HT-29 (cell line): ENCODE measurements around the gene OR2W3. TPM values are rescaled to one million over a fixed set of nuclear protein-coding genes. Genes with fewer than 3 reads are reported as not detected.

Experiments used
- DNase-seq: peaks from one replicate; pipeline ENCODE4 v3.0.0-alpha.2; 2015; ENCODE audit warnings: low spot score
- total RNA-seq: library from RNA; depleted of rRNA; stranded (reverse); fragments of >200 nt; shearing (Covaris generic); gene quantifications from 2 replicates; pipeline ENCODE4 v1.2.3, GENCODE V29; 2014; rRNA removed

OR2W3 gene
- total RNA-seq, result not detected in 2 replicates

DNA sequence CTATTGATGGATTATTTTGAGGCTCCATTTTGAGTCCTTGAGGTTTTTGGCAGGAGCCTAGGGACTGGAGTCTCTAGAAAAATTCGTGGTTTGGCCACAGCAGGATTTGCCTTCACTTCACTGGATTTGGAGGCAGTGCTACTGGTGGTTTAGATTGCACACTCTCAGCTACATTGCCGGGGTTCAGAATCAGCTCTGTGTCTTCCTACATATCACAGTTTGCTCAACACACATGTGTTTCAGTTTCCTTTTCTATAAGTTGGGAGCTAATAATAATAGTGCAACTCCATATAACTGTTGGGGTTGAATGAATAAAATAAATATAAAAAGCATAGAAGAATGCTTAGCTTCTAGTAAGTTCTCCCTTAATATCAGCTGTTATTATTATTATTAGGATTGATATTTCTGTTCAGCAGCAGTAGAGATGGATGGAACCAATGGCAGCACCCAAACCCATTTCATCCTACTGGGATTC lies at the start of gene OR2W3:
Gene OR2W3, plus strand, starts transcription at position 425 of the 475 bp plus-strand sequence. Its CDS starts 0 bp downstream, at position 425.
- no peak for DNase-seq

DNA sequence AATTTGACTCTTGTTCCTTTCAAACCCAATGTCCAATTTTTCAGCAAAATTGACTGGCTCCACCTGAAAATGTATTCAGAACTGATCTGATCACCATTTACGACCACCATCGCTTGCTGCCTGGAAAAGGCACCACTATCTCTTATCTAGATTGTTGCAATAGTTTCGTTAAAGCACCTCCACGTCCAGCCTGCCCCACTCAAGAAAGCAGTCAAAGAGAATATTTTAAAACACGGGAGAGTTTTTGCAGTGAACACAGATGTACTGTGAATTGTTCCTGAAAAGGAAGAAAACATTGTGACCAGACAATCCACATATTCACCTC lies 49.7 kb upstream of the OR2W3 start:
- DNase-seq, result no peak

GRCh38 chr1:247848346-247848745 lies 47.0 kb upstream of the OR2W3 start:
- DNase-seq, result no peak

DNA sequence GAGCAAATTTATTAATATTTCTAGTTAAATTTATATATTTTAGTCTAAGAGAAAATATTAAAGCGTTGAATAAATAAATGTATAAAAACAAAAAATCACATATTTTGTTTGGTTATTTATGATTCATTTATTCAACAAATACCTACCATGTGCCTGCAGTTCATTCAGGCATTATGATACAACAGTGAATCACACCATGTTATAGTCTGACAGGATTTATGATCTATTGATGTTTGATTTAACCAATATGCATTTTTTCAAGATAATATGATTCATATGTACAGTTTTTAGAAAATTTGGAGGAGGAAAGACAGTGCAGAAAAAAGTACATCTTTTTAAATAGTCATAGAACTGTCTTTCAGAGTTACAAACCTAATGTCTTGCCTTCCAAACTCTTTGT lies 45.8 kb upstream of the OR2W3 start:
- DNase-seq, result no peak

- no peak for DNase-seq
These were observed 40.4 kb upstream of the OR2W3 start for GRCh38 chr1:247854899-247855545.

DNA sequence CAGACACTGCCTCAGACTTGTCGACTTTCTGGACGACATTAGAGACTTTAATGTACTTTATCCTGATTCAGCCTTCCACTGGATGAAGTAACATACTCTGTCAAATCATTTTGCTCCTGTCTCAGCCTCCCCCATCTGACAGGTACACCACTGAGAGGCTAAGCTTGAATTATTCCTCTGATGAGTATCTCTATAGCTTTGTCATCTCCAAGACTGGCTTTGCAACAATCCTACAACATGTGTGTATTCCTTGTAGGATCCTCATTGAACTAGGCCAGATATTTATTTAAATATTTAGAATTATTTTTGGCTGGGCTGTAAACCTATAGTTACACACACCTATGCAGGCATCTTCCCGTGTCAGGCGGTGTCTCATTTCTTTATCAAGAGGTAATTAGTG lies 39.5 kb upstream of the OR2W3 start:
- no peak for DNase-seq

DNA sequence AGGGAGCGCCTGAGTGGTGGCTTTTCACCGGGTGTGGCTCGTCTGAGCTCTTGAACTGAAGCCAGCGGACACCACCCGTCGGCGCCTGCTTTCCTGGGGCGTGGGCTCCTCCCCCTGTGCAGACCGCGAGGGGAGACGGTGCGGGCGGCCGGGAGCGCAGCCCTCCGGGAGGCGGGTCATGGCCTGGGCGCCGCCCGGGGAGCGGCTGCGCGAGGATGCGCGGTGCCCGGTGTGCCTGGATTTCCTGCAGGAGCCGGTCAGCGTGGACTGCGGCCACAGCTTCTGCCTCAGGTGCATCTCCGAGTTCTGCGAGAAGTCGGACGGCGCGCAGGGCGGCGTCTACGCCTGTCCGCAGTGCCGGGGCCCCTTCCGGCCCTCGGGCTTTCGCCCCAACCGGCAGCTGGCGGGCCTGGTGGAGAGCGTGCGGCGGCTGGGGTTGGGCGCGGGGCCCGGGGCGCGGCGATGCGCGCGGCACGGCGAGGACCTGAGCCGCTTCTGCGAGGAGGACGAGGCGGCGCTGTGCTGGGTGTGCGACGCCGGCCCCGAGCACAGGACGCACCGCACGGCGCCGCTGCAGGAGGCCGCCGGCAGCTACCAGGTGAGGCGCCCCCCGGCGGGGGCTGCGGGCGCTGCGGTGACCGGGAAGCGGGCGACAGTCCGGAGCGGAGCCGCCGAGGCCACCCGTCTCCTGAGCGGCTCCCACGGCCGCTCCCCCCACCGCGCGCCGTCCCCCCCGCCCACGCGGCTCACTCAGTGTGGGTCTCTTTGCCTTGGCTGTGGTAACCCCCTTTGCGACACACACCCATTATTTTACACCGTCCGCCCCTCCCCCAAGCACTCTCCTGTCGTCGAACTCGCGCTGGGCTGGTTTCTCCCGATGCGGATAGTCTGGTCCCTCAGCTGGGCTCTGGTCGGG lies 38.1 kb upstream of the OR2W3 start, which contains the start of gene TRIM58:
Gene TRIM58, plus strand, starts transcription at position 119 of the 916 bp plus-strand sequence. Its CDS starts 60 bp downstream, at position 179.
- no peak for DNase-seq

DNA sequence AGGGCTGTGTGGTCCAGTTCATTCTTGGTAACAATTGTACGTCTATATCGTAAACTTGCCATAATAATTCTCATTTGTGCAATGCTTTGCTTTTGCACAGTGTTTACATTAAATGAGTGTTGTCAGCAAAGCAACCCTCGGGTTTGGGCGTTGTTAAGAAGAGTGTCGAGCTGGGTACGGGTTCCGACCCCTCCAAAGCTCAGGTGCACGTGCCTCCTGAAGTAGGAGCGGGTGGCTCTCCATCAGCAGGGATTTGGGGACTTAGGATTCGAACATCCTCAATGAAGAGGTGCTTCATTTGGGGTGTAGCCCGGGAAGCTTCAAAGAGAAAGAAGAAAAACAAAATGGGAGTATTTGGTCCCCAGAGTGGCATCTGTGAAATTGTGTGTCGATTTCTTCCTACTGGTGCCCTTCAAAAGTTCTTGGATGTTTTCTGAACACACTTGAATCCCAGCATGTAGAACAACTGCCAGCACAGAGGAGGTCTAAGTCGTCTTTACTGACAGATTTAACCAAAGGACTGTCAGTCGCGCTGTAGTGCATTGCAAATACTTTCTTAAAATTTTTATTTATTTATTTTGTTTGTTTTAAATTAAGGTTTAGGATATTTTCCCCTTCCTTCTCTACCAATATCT lies 37.3 kb upstream of the OR2W3 start:
- no peak for DNase-seq

DNA sequence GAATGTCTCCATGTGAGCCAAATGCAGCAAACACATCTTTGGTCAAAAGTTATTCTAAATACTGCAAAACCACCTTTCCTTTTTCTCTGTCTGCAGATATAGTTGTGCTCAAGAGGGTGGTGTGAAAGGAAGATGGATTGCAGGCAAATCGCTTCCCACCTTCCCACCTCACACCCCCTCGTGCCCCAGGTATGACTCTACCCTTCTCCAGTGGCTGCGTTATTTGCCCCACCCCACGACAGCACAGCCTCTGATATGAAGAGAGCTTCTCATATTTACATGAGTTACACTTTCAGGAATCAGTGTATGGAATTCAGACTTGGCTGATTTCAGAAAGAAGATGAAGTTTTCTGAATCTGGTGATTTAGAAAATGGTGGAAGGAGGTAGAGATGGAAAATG lies 32.6 kb upstream of the OR2W3 start:
- no peak for DNase-seq

DNA sequence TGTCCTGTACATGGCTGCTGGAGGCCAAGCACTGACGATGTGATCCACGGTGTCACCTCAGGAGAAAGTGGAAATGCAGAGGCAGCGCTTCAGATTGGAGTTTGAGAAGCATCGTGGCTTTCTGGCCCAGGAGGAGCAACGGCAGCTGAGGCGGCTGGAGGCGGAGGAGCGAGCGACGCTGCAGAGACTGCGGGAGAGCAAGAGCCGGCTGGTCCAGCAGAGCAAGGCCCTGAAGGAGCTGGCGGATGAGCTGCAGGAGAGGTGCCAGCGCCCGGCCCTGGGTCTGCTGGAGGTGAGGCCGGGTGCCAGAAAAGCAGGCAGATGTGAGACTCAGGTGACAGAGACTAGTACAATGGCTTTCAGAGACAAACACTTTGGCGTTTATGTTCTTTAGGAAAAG lies 30.7 kb upstream of the OR2W3 start:
- DNase-seq, result no peak

- no peak for DNase-seq
These were observed 30.0 kb upstream of the OR2W3 start for GRCh38 chr1:247865416-247865815.

DNA sequence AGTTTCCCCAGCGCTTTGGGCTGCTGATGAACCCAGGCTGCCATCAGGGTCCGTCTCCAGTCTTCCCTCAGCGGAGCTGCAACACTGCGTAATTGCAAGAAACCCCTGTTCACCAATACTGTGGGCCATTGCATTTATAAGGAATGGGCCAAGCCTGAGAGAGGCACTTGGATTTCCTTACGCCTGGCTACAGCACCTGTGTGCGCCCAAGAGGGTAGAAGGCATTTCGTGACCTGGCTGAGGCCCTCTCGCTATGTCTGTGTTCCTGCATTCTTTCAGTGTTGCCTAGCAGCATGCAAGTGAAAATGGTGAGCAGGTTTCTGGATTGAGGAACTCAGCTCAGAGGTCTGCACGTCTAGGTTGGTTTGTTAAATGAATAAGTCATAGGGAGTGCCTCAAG lies 12.0 kb upstream of the OR2W3 start:
- no peak for DNase-seq

GRCh38 chr1:247884797-247885413 lies 10.5 kb upstream of the OR2W3 start:
- no peak for DNase-seq

DNA sequence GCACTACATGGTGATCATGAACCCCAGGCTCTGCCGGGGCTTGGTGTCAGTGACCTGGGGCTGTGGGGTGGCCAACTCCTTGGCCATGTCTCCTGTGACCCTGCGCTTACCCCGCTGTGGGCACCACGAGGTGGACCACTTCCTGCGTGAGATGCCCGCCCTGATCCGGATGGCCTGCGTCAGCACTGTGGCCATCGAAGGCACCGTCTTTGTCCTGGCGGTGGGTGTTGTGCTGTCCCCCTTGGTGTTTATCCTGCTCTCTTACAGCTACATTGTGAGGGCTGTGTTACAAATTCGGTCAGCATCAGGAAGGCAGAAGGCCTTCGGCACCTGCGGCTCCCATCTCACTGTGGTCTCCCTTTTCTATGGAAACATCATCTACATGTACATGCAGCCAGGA lies 589 bp downstream of the OR2W3 start:
- no peak for DNase-seq

GRCh38 chr1:247904122-247904521 lies 8.7 kb downstream of the OR2W3 start:
- no peak for DNase-seq

GRCh38 chr1:247905181-247905580 lies 9.8 kb downstream of the OR2W3 start:
- no peak for DNase-seq

DNA sequence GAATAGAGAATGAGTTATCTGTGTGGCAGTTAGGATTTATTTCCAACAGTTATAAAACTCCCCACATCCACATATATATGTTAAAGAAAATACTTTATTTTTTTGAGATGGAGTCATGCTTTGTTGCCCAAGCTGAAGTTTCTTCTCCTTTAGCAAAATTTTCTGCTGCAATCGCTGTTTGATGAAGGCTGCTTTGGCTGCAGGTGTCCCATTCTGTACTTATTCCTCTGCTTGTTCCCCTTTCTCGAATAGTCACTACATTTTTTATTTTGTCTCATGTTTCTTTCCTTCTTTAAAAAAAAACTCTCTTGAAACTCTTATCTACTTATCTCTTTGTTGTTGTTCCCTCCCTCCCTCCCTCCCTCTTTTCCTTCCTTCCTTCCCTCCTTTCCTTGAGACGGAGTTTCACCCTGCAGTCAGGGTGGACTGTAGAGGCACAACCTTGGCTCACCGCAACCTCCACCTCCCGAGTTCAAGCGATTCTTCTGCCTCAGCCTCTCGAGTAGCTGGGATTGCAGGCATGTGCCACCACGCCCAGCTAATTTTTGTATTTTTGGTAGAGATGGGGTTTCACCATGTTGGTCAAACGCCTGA lies 10.6 kb downstream of the OR2W3 start:
- DNase-seq, result no peak

DNA sequence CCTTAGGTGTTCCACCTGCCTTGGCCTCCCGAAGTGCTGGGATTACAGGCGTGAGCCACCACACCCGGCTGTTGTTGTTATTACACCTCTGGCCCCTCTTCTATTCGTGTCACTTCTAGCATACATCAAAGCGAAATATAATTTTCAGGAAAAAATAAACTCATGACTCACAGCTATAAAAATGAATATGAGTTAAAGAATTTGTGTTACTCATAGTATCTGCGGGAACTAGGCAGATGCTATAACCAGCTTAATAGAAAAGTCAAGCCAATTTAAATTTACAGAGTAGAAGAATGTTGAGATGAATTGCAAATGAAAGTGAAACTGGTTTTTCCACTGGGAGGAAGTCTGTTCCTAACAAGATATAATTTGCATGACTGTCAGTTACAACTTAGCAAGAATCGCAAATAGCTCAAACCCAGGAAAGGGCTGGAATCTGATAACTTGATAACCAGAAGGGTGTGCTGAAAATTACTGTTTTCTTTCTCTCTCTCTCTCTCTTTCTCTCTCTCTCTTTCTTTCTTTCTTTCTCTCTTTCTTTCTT lies 11.2 kb downstream of the OR2W3 start:
- DNase-seq, result peak; percentile 15

DNA sequence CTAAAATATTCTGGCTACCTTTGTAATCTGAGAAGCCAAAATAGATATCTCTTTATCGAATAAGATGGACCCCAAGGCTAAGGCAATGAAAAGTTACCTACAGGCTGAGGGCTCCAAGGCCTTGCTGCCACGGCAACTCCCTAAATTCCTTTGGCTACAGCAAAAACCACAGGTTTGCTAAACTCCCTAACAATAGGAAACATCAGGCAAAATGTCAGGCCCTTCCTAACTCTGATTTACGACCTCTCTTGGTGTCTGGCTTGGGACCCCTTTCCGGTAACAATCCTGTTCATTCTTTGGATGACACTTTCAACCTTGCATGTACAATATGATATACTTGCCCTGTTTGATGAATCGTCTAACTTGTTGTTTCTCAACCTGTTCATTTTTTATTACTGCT lies 13.4 kb downstream of the OR2W3 start:
- no peak for DNase-seq

DNA sequence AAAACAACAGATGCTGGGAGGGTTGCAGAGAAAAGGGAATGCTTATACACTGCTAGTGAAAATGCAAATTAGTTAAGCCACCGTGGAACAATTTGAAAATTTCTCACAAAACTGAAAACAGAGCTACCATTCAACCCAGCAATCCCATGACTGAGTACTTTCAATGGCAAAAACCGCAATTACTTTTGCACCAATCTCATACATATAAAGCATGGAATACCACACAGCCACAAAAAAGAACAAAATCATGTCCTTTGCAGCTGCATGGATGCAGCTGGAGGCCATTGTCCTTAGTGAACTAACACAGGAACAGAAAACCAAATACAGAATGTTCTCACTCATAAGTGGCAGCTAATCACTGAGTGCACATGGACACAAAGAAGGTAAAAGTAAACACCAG lies 18.4 kb downstream of the OR2W3 start:
- no peak for DNase-seq
